A549 (cell line): ENCODE data around the gene EXOC7. TPM values are rescaled to one million over a fixed set of nuclear protein-coding genes. Genes with fewer than 3 reads are reported as not detected.

Experiments used
- ATAC-seq, 2 experiments: fragments of 200-7000 bp in 1 of 2; fragments of >200 bp in 1 of 2; cut with Nextera tagmentation in 1 of 2; cut with Tn5 transposase in 1 of 2; 3 replicates each; pipeline versions ENCODE4 v1.8.0 to v1.9.1; 2018 to 2020; ENCODE audit warnings: mild to moderate bottlenecking in 1 of 2, moderate library complexity in 1 of 2
- CTCF ChIA-PET: fragments of 300-600 bp; sonication (Branson Sonifier 250); formaldehyde crosslinking; extraction: SDS; loops from one replicate; lab custom pipeline; 2021; ENCODE audit warnings: antibody characterized with exemption, inconsistent platforms; lab: Yijun Ruan, JAX
- POLR2A ChIA-PET: fragments of 350-600 bp; formaldehyde crosslinking; extraction: SDS; loops from one replicate; lab custom pipeline; 2021; ENCODE audit warnings: antibody characterized with exemption, inconsistent platforms; lab: Yijun Ruan, JAX
- DNase-seq, 2 experiments: peaks; one replicate each; pipeline versions ENCODE4 v3.0.0 to v3.0.0-alpha.2; 2011 to 2016; ENCODE audit warnings: low read depth in 1 of 2, low spot score in 1 of 2
- FAIRE-seq: peaks from 2 replicates; lab custom pipeline; 2011; peaks lifted over from hg19 to GRCh38; lab: Jason Lieb, UNC
- H3K27ac ChIP-seq, 2 experiments: fragments of >200 bp; sonication (Bioruptor Twin); formaldehyde crosslinking; 3 replicates each; pipeline ENCODE4 v1.5.1; 2016 to 2017
- H3K4me1 ChIP-seq: fragments of >200 bp; sonication (Bioruptor Twin); formaldehyde crosslinking; 3 replicates; pipeline ENCODE4 v1.6.1; 2016
- H3K4me2 ChIP-seq: fragments of >200 bp; sonication (Bioruptor Twin); formaldehyde crosslinking; 3 replicates; pipeline ENCODE4 v1.6.1; 2016
- H3K4me3 ChIP-seq: fragments of >200 bp; sonication (Bioruptor Twin); formaldehyde crosslinking; 3 replicates; pipeline ENCODE4 v1.5.1; 2016
- H3K9me3 ChIP-seq: fragments of >200 bp; sonication (Bioruptor Twin); formaldehyde crosslinking; 3 replicates; pipeline ENCODE4 v1.6.1; 2016
- BHLHE40 ChIP-seq: IDR thresholded peaks from 2 replicates; pipeline ENCODE4 v1.6.1; 2012; ENCODE audit warnings: low read depth, low read length, inconsistent platforms
- CBX2 ChIP-seq: fragments of 200-600 bp; sonication (generic); IDR thresholded peaks from 2 replicates; pipeline ENCODE4 v1.6.1; 2016; ENCODE audit warnings: low read depth, mild to moderate bottlenecking, borderline replicate concordance
- CHD2 ChIP-seq: fragments of 150-350 bp; IDR thresholded peaks from 2 replicates; pipeline ENCODE4 v1.6.1; 2014; ENCODE audit warnings: low read length; ENCODE audit not compliant: partially characterized antibody
- EP300 ChIP-seq, 2 experiments: fragments of >200 bp; sonication (Bioruptor Twin); formaldehyde crosslinking; IDR thresholded peaks; 2 replicates in 1 of 2; 3 replicates in 1 of 2; pipeline ENCODE4 v1.6.1; 2016 to 2017
- ESRRA ChIP-seq: fragments of 150-350 bp; IDR thresholded peaks from 2 replicates; pipeline ENCODE4 v1.6.1; 2014; ENCODE audit warnings: mild to moderate bottlenecking, low read length, borderline replicate concordance
- GATA3 ChIP-seq: IDR thresholded peaks from 2 replicates; pipeline ENCODE4 v1.6.1; 2012; ENCODE audit warnings: borderline replicate concordance
- HOXB13 ChIP-seq: fragments of 250-450 bp; sonication (Bioruptor Pico); IDR thresholded peaks from 2 replicates; pipeline ENCODE4 v1.5.0; 2020; ENCODE audit warnings: low read depth, mild to moderate bottlenecking, moderate library complexity
- JUN ChIP-seq, 2 experiments: fragments of >200 bp; sonication (Bioruptor Twin); formaldehyde crosslinking; IDR thresholded peaks; 2 replicates in 1 of 2; 3 replicates in 1 of 2; pipeline ENCODE4 v1.6.1; 2016 to 2017
- KDM5A ChIP-seq: fragments of 200-600 bp; sonication (generic); IDR thresholded peaks from 2 replicates; pipeline ENCODE4 v1.6.1; 2016; ENCODE audit warnings: antibody characterized with exemption, mild to moderate bottlenecking
- MAZ ChIP-seq: fragments of 150-350 bp; IDR thresholded peaks from 2 replicates; pipeline ENCODE4 v1.6.1; 2014; ENCODE audit warnings: antibody characterized with exemption, low read depth, low read length, borderline replicate concordance
- MYC ChIP-seq: IDR thresholded peaks from 2 replicates; pipeline ENCODE4 v1.6.1; 2012; ENCODE audit warnings: mild to moderate bottlenecking, inconsistent platforms, low read length, improper control_type of control experiment, borderline replicate concordance
- NPAS2 ChIP-seq: fragments of 250-450 bp; sonication (Bioruptor Pico); IDR thresholded peaks from 2 replicates; pipeline ENCODE4 v1.8.0; 2022; ENCODE audit warnings: mild to moderate bottlenecking, moderate library complexity, borderline replicate concordance
- POLR2A ChIP-seq: IDR thresholded peaks from 2 replicates; pipeline ENCODE4 v1.6.1; 2012; ENCODE audit warnings: mild to moderate bottlenecking, low read length
- POLR2AphosphoS2 ChIP-seq: conservative IDR thresholded peaks from 2 replicates; pipeline ENCODE4 v1.6.1; 2012; ENCODE audit warnings: low read length, improper control_type of control experiment, inconsistent platforms
- RAD21 ChIP-seq, 2 experiments: fragments of >200 bp in 1 of 2; sonication (Bioruptor Twin) in 1 of 2; formaldehyde crosslinking in 1 of 2; IDR thresholded peaks in 1 of 2; conservative IDR thresholded peaks in 1 of 2; 2 replicates in 1 of 2; 3 replicates in 1 of 2; pipeline ENCODE4 v1.6.1; 2012 to 2018; ENCODE audit warnings: inconsistent platforms in 1 of 2
- RARB ChIP-seq: fragments of 250-450 bp; sonication (Bioruptor Pico); IDR thresholded peaks from 2 replicates; pipeline ENCODE4 v1.8.0; 2021; ENCODE audit warnings: mild to moderate bottlenecking, moderate library complexity
- RFX5 ChIP-seq: fragments of 450-650 bp; IDR thresholded peaks from 2 replicates; pipeline ENCODE4 v1.7.1; 2014; ENCODE audit warnings: antibody characterized with exemption, mild to moderate bottlenecking, moderate library complexity
- RNF2 ChIP-seq: fragments of 200-600 bp; sonication (generic); IDR thresholded peaks from 2 replicates; pipeline ENCODE4 v1.6.1; 2016; ENCODE audit warnings: low read depth, mild to moderate bottlenecking, antibody characterized with exemption, moderate library complexity, borderline replicate concordance
- TFCP2L1 ChIP-seq: fragments of 250-450 bp; sonication (Bioruptor Pico); IDR thresholded peaks from 2 replicates; pipeline ENCODE4 v1.5.0; 2021; ENCODE audit warnings: mild to moderate bottlenecking
- ZC3H11A ChIP-seq: fragments of 450-650 bp; IDR thresholded peaks from 2 replicates; pipeline ENCODE4 v1.6.1; 2014; ENCODE audit warnings: antibody characterized with exemption, mild to moderate bottlenecking
- ZSCAN20 ChIP-seq: fragments of 250-450 bp; sonication (Bioruptor Pico); IDR thresholded peaks from 2 replicates; pipeline ENCODE4 v1.8.0; 2022; ENCODE audit warnings: mild to moderate bottlenecking, moderate library complexity
- WGBS: methylation state at CpG from one replicate; pipeline ENCODE4 v1.1.6; 2017; ENCODE audit errors: missing lambda C conversion rate; 5-methylcytosine and 5-hydroxymethylcytosine counted together
- polyA plus RNA-seq, 4 experiments: library from polyadenylated mRNA; depleted of rRNA in 3 of 4; stranded (reverse); fragments of >200 nt; fragmentation: RNase III in 1 of 4; extraction: RNeasy Plus Mini Kit Qiagen cat#74134 plus additional on column Dnase treatment in 1 of 4; gene quantifications; 2 replicates in 3 of 4; 3 replicates in 1 of 4; pipeline ENCODE4 v1.2.3, GENCODE V29; 2011 to 2017
- TF ChIP-seq, protein P1 (sequence below): fragments of >200 bp; sonication (Bioruptor Twin); formaldehyde crosslinking; IDR thresholded peaks from 2 replicates; pipeline ENCODE4 v1.6.1; 2016
- TF ChIP-seq, protein P2 (sequence below): fragments of 200-600 bp; sonication (generic); IDR thresholded peaks from 2 replicates; pipeline ENCODE4 v1.6.1; 2016; ENCODE audit warnings: antibody characterized with exemption, mild to moderate bottlenecking, moderate library complexity
- TF ChIP-seq, protein P3 (sequence below): IDR thresholded peaks from 2 replicates; pipeline ENCODE4 v1.6.1; 2012
- TF ChIP-seq, protein P4 (sequence below): fragments of 150-350 bp; IDR thresholded peaks from 2 replicates; pipeline ENCODE4 v1.6.1; 2014; ENCODE audit warnings: low read depth, mild to moderate bottlenecking, low read length
- TF ChIP-seq, protein P5 (sequence below): IDR thresholded peaks from 2 replicates; pipeline ENCODE4 v1.6.1; 2012; ENCODE audit warnings: low read depth, borderline replicate concordance
- TF ChIP-seq, protein P6 (sequence below): fragments of >200 bp; sonication (Bioruptor Twin); formaldehyde crosslinking; IDR thresholded peaks from 3 replicates; pipeline ENCODE4 v1.5.1; 2016

The EXOC7 gene
- polyA plus RNA-seq, 2 of the 4 experiments (the other 2 are of a cell fraction) = 64.5 to 72.3 TPM

DNA sequence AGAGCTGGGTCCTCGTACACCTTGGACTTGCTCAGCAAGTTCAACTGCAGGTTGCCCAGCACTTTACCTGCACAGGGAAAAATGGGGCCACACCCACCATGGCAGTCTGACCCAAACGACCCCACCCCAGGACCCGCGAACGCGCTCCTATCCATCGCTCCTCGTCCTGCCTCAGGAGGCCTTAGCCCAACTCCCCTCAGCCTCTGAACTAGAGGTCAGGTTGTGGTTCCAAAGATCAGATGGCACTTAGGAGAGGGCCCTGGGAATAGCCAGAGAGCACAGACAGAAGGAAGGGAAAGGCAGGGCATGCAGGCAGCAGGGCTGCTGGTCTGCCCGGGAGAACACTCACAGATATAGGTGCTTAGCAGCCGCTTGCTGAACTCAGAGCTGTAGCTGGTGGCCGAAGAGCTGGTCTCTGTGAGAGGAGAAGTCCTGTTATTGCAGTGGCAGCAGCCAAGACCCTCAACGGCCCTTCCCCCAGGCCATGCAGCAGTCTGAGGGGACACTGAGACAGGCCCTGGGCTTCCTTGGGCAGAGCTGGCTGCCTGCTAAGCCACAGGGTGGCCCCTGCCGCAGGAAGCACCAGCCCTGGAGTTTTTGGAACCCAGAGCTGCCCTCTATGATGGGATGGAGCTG lies 17.7 kb downstream of the EXOC7 start:
- Histone ChIP-seq H3K4me1 (no peaks in the 10 kb centered on the region), H3K4me3 (no peak overlapping the region), H3K27ac (no peak overlapping the region), H3K9me3 (no peaks in the 10 kb centered on the region), H3K4me2 (no peak overlapping the region)
- TF ChIP-seq, protein P1, sequence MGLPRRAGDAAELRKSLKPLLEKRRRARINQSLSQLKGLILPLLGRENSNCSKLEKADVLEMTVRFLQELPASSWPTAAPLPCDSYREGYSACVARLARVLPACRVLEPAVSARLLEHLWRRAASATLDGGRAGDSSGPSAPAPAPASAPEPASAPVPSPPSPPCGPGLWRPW = no peak
- TF ChIP-seq JUN (IDR thresholded peaks at IDR 0.05) (no peak), HOXB13 (CRISPR knock-in tag) (no peak), EP300 (IDR thresholded peaks at IDR 0.05) (no peak), ZC3H11A (no peak), ESRRA (no peak), CHD2 (no peak), TFCP2L1 (CRISPR knock-in tag) (no peak), RNF2 (no peak)
- TF ChIP-seq, protein P2, sequence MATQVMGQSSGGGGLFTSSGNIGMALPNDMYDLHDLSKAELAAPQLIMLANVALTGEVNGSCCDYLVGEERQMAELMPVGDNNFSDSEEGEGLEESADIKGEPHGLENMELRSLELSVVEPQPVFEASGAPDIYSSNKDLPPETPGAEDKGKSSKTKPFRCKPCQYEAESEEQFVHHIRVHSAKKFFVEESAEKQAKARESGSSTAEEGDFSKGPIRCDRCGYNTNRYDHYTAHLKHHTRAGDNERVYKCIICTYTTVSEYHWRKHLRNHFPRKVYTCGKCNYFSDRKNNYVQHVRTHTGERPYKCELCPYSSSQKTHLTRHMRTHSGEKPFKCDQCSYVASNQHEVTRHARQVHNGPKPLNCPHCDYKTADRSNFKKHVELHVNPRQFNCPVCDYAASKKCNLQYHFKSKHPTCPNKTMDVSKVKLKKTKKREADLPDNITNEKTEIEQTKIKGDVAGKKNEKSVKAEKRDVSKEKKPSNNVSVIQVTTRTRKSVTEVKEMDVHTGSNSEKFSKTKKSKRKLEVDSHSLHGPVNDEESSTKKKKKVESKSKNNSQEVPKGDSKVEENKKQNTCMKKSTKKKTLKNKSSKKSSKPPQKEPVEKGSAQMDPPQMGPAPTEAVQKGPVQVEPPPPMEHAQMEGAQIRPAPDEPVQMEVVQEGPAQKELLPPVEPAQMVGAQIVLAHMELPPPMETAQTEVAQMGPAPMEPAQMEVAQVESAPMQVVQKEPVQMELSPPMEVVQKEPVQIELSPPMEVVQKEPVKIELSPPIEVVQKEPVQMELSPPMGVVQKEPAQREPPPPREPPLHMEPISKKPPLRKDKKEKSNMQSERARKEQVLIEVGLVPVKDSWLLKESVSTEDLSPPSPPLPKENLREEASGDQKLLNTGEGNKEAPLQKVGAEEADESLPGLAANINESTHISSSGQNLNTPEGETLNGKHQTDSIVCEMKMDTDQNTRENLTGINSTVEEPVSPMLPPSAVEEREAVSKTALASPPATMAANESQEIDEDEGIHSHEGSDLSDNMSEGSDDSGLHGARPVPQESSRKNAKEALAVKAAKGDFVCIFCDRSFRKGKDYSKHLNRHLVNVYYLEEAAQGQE = no peak
- TF ChIP-seq, protein P3, sequence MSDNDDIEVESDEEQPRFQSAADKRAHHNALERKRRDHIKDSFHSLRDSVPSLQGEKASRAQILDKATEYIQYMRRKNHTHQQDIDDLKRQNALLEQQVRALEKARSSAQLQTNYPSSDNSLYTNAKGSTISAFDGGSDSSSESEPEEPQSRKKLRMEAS = no peak
- TF ChIP-seq, protein P4, sequence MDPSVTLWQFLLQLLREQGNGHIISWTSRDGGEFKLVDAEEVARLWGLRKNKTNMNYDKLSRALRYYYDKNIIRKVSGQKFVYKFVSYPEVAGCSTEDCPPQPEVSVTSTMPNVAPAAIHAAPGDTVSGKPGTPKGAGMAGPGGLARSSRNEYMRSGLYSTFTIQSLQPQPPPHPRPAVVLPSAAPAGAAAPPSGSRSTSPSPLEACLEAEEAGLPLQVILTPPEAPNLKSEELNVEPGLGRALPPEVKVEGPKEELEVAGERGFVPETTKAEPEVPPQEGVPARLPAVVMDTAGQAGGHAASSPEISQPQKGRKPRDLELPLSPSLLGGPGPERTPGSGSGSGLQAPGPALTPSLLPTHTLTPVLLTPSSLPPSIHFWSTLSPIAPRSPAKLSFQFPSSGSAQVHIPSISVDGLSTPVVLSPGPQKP = no peak
- TF ChIP-seq, protein P5, sequence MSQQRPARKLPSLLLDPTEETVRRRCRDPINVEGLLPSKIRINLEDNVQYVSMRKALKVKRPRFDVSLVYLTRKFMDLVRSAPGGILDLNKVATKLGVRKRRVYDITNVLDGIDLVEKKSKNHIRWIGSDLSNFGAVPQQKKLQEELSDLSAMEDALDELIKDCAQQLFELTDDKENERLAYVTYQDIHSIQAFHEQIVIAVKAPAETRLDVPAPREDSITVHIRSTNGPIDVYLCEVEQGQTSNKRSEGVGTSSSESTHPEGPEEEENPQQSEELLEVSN = no peak
- DNase-seq = no peak
- ChIA-PET POLR2A (interaction anchor here (1.2 kb wide), 1 partner anchor 306 kb away, joined by 3 read pairs; no protein-coding TSS in a partner anchor), CTCF (interaction anchor here (0.9 to 2.3 kb wide), 5 partner anchors 11 to 213 kb away, joined by 3 to 8 read pairs (median 3); partner anchors contain the start of gene GALR2)
- WGBS = 89% methylated on average over 13 of the region's 13 CpGs
- no peak for ATAC-seq
- no peak for FAIRE-seq

DNA sequence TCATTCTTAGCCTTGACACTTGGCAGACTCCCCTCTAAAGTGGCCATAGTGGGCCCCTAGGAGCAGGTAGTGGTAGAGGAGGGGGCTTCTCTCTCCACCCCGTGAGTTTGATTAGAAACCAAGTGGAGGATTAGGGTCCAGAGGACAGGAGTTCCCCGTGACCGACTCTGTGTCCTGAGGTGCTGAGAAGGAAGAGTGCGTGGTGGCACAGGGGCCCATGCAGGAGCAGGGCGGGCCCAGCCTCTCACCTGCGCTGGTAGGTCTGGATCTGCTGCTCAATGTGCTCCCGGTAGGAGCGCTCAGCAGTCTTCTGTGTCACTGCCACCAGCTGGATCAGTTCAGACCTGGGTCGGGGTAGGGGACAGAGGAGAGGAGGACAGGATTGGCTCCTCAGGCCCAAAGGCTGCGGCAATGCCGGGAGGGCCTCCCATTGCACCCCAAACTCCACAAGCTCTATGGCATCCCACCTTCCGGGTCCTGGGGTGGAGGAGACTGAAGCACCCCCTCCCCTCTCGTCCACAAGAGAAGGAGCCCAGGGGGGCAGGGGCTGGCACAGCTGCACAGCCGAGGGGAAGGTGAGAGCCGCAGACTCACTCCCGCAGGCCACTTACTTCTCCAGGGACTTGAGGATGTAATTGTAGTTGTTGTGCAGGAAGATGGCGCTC lies 18.4 kb downstream of the EXOC7 start:
- Histone ChIP-seq H3K4me3 (no peak overlapping the region), H3K9me3 (no peaks in the 10 kb centered on the region), H3K27ac (no peak overlapping the region), H3K4me1 (no peaks in the 10 kb centered on the region), H3K4me2 (no peak overlapping the region)
- DNase-seq (no peak), FAIRE-seq (no peak)
- 91% methylated on average over 17 of the region's 17 CpGs for WGBS
- TF ChIP-seq RARB (CRISPR knock-in tag) (no peak), RFX5 (no peak), POLR2AphosphoS2 (no peak), MYC (no peak), POLR2A (no peak), NPAS2 (no peak), JUN (IDR thresholded peaks at IDR 0.05) (no peak), HOXB13 (CRISPR knock-in tag) (no peak), CBX2 (no peak), ZSCAN20 (CRISPR knock-in tag) (no peak), ZC3H11A (no peak), GATA3 (no peak), MAZ (no peak), EP300 (IDR thresholded peaks at IDR 0.05) (no peak), KDM5A (no peak), BHLHE40 (no peak), RAD21 (conservative IDR thresholded peaks at IDR 0.05 in 1 of 2, IDR thresholded peaks at IDR 0.05 in 1 of 2) (no peak)
- TF ChIP-seq, protein P3 = no peak
- TF ChIP-seq, protein P6, sequence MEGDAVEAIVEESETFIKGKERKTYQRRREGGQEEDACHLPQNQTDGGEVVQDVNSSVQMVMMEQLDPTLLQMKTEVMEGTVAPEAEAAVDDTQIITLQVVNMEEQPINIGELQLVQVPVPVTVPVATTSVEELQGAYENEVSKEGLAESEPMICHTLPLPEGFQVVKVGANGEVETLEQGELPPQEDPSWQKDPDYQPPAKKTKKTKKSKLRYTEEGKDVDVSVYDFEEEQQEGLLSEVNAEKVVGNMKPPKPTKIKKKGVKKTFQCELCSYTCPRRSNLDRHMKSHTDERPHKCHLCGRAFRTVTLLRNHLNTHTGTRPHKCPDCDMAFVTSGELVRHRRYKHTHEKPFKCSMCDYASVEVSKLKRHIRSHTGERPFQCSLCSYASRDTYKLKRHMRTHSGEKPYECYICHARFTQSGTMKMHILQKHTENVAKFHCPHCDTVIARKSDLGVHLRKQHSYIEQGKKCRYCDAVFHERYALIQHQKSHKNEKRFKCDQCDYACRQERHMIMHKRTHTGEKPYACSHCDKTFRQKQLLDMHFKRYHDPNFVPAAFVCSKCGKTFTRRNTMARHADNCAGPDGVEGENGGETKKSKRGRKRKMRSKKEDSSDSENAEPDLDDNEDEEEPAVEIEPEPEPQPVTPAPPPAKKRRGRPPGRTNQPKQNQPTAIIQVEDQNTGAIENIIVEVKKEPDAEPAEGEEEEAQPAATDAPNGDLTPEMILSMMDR = no peak
- TF ChIP-seq, protein P1 = no peak
- TF ChIP-seq, all 56 proteins: peak for 0
- CTCF ChIA-PET = interaction anchor here (0.9 to 2.3 kb wide), 6 partner anchors 11 to 214 kb away, joined by 3 to 8 read pairs (median 3); partner anchors contain the start of gene GALR2
- no peak for ATAC-seq
- POLR2A ChIA-PET = interaction anchor here (1.2 kb wide), 1 partner anchor 305 kb away, joined by 3 read pairs; no protein-coding TSS in a partner anchor
